Lung (tissue), 12 donors: Measurements from ENCODE around the gene RASSF8. TPM values are rescaled to one million over a fixed set of nuclear protein-coding genes. Genes with fewer than 3 reads are reported as not detected.

ENCODE experiments used
- ATAC-seq: fragments of 200-7000 bp; cut with Tn5 transposase; one replicate; pipeline ENCODE4 v1.9.1; 2020; ENCODE audit warnings: moderate number of reproducible peaks; ENCODE audit not compliant: insufficient read depth, low FRiP score
- DNase-seq, 3 donors: peaks; one replicate each; pipeline ENCODE4 v3.0.0-alpha.2; 2013 to 2017
- H3K27ac ChIP-seq, 2 donors: one replicate each; pipeline ENCODE4 v1.5.1; 2013; ENCODE audit warnings: mild to moderate bottlenecking in 2 of 2, moderate library complexity in 2 of 2, control low read depth in 1 of 2, inconsistent platforms in 1 of 2, low read depth in 1 of 2, low read length in 1 of 2
- H3K27me3 ChIP-seq, 3 donors: one replicate each; pipeline ENCODE4 v1.5.1; 2013; ENCODE audit warnings: low read length in 2 of 3; ENCODE audit not compliant: control insufficient read depth in 3 of 3, insufficient read depth in 3 of 3
- H3K36me3 ChIP-seq, 4 donors: one replicate each; pipeline ENCODE4 v1.5.1; 2013; ENCODE audit warnings: low read length in 4 of 4, mild to moderate bottlenecking in 1 of 4, moderate library complexity in 1 of 4; ENCODE audit not compliant: control insufficient read depth in 4 of 4, insufficient read depth in 4 of 4
- H3K4me1 ChIP-seq, 5 donors: one replicate each; pipeline ENCODE4 v1.5.1; 2013; ENCODE audit warnings: low read length in 5 of 5, mild to moderate bottlenecking in 2 of 5, moderate library complexity in 1 of 5; ENCODE audit not compliant: control insufficient read depth in 5 of 5, insufficient read depth in 5 of 5
- H3K4me3 ChIP-seq: one replicate; pipeline ENCODE4 v1.5.1; 2013; ENCODE audit warnings: mild to moderate bottlenecking, control low read depth, moderate library complexity
- H3K9ac ChIP-seq, 2 donors: one replicate each; pipeline ENCODE4 v1.5.1; 2013; ENCODE audit warnings: low read length in 2 of 2, control low read depth in 1 of 2; ENCODE audit not compliant: insufficient read depth in 1 of 2
- H3K9me3 ChIP-seq, 4 donors: one replicate each; pipeline ENCODE4 v1.5.1; 2013; ENCODE audit warnings: low read length in 3 of 4, mild to moderate bottlenecking in 1 of 4, moderate library complexity in 1 of 4; ENCODE audit not compliant: control insufficient read depth in 4 of 4, insufficient read depth in 3 of 4
- WGBS, 2 donors: extraction: QIAGEN DNeasy Blood & Tissue Kit; methylation state at CpG; one replicate each; pipeline ENCODE4 v1.1.7; 2013; 5-methylcytosine and 5-hydroxymethylcytosine counted together
- polyA plus RNA-seq, 2 donors: library from polyadenylated mRNA; stranded (reverse); fragments of 200-250 nt; gene quantifications; one replicate each; pipeline ENCODE4 v1.2.1, GENCODE V29; 2013
- total RNA-seq, 2 donors: library from RNA; depleted of rRNA in 1 of 2; stranded (reverse); fragments of >200 nt in 1 of 2; gene quantifications; one replicate each; pipeline ENCODE4 v1.2.1, GENCODE V29; 2014 to 2021
- TF ChIP-seq, protein P1 (sequence below): IDR thresholded peaks from 2 replicates; pipeline ENCODE4 v1.5.1; 2012; ENCODE audit warnings: mild to moderate bottlenecking; ENCODE audit errors: control extremely low read depth, extremely low read depth
- donor health status: control.
- donor health status: control.
- donor health status: Bipolar disorder and iron deficiency.
- donor health status: healthy.
- donor health status: DM: yes; HTN: yes; CAD: no.

Gene RASSF8
- total and polyA plus RNA-seq, 4 donors: 9.0 to 68.4 (median 28.2) TPM

GRCh38 chr12:26034371-26035142, 76.1 kb downstream of the RASSF8 start:
- no peak overlapping the region for H3K4me3 ChIP-seq
- H3K27me3 ChIP-seq: no peaks in the 10 kb centered on the region
- H3K4me1 ChIP-seq: peaks cover 0 to 32% (median 8%) of the 10 kb centered on the region in 5 donors
- no peak overlapping the region for H3K27ac ChIP-seq
- no peak overlapping the region for H3K9ac ChIP-seq
- no peak for DNase-seq
- 89 to 94% methylated on average over 5 of the region's 5 CpGs for WGBS, 2 donors
- H3K36me3 ChIP-seq: peaks cover 0 to 1% (median 0%) of the 10 kb centered on the region in 4 donors
- ATAC-seq: no peak
- TF ChIP-seq, protein P1, sequence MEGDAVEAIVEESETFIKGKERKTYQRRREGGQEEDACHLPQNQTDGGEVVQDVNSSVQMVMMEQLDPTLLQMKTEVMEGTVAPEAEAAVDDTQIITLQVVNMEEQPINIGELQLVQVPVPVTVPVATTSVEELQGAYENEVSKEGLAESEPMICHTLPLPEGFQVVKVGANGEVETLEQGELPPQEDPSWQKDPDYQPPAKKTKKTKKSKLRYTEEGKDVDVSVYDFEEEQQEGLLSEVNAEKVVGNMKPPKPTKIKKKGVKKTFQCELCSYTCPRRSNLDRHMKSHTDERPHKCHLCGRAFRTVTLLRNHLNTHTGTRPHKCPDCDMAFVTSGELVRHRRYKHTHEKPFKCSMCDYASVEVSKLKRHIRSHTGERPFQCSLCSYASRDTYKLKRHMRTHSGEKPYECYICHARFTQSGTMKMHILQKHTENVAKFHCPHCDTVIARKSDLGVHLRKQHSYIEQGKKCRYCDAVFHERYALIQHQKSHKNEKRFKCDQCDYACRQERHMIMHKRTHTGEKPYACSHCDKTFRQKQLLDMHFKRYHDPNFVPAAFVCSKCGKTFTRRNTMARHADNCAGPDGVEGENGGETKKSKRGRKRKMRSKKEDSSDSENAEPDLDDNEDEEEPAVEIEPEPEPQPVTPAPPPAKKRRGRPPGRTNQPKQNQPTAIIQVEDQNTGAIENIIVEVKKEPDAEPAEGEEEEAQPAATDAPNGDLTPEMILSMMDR: no peak
- H3K9me3 ChIP-seq: no peaks in the 10 kb centered on the region

- H3K27me3 ChIP-seq: no peaks in the 10 kb centered on the region
- H3K9me3 ChIP-seq: no peaks in the 10 kb centered on the region
- 77 to 79% methylated on average over 4 of the region's 4 CpGs for WGBS, 2 donors
- peaks cover 0 to 13% (median 12%) of the 10 kb centered on the region in 5 donors for H3K4me1 ChIP-seq
- no peak overlapping the region for H3K9ac ChIP-seq
- ATAC-seq: no peak
- DNase-seq: no peak
- no peak overlapping the region for H3K27ac ChIP-seq
- TF ChIP-seq, protein P1: no peak
- no peak overlapping the region for H3K4me3 ChIP-seq
- peaks cover 0 to 1% (median 0%) of the 10 kb centered on the region in 4 donors for H3K36me3 ChIP-seq
Observed at GRCh38 chr12:26036877-26037276, 78.4 kb downstream of the RASSF8 start.

- peaks cover 0 to 1% (median 0%) of the 10 kb centered on the region in 4 donors for H3K36me3 ChIP-seq
- no peak overlapping the region for H3K4me3 ChIP-seq
- peaks cover 0 to 11% (median 9%) of the 10 kb centered on the region in 5 donors for H3K4me1 ChIP-seq
- TF ChIP-seq, protein P1: no peak
- no peak overlapping the region for H3K27ac ChIP-seq
- no peaks in the 10 kb centered on the region for H3K27me3 ChIP-seq
- WGBS, 2 donors: 87 to 96% methylated on average over 2 of the region's 2 CpGs
- no peak overlapping the region for H3K9ac ChIP-seq
- no peak for DNase-seq
- ATAC-seq: no peak
- no peaks in the 10 kb centered on the region for H3K9me3 ChIP-seq
Observed at GRCh38 chr12:26037615-26038220, 79.2 kb downstream of the RASSF8 start.
